LNCaP clone FGC (cell line): ENCODE measurements around the gene NPFFR1.

ENCODE experiments used
- DNase-seq: peaks from one replicate; pipeline ENCODE4 v3.0.0-alpha.2; 2011; ENCODE audit warnings: low read depth
- H3K4me3 ChIP-seq: 2 replicates; pipeline ENCODE4 v1.5.1; 2011; ENCODE audit warnings: mild to moderate bottlenecking, low read depth, low read length, control low read depth
- CTCF ChIP-seq: IDR thresholded peaks from 2 replicates; pipeline ENCODE4 v1.5.1; 2012; ENCODE audit warnings: mild to moderate bottlenecking; ENCODE audit not compliant: control insufficient read depth, insufficient read depth; ENCODE audit errors: extremely low read depth

NPFFR1 gene

DNA sequence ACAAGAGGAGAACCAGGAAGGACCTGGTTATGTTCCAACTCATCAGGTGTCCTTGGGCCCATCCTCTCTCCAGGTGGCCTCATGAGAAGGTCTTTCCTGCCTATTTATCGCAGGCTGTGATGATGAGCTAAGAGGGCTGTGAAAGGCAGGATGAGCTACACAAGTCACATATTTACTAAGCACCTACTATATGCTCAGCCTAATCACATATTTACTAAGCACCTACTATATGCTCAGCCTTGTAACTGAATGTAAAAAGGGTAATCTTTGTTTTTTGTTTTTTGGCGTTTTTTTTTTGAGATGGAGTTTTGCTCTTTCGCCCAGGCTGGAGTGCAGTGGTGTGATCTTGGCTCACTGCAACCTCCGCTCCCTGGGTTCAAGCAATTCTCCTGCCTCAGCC is 44.2 kb upstream of the NPFFR1 start:
- DNase-seq: no peak
- no peak for TF ChIP-seq CTCF
- H3K4me3 ChIP-seq: no peak overlapping the region

- no peak overlapping the region for H3K4me3 ChIP-seq
- no peak for TF ChIP-seq CTCF
- no peak for DNase-seq
Measured at GRCh38 chr10:70324951-70325781, 41.4 kb upstream of the NPFFR1 start.

- no peak for DNase-seq
- H3K4me3 ChIP-seq: no peak overlapping the region
- TF ChIP-seq CTCF: no peak
Measured at GRCh38 chr10:70324339-70324861, 40.6 kb upstream of the NPFFR1 start.

DNA sequence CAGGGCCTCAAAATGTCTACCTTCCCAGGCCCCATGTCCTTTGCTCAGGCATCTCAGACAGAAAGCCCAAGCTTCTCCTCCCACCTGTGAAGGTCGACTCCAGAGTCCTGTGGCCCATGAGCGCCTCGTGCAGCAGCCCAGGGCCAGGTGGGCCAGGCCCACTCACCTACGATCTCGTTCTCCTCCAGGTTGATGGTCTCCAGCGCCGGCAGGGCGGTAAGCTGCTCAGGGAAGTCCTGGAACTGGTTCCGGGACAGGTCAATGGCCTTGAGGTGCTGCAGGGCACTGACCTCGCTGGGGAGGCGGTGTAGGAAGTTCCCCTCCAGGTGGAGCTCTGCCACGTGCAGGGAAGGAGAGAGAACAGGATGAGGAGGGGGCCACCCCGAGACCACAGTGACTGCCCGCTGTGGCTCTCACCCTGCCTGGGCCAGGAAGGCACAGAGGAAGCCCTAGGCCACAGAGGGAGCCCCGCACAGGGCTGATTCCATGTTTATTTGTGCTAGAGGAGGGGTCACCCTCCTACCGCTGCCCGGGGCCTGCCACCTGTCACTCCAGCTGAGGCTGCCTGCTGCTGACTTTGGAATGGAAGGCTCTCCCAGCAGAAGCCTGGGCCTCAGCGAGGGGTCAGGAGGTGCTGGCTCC is 40.0 kb upstream of the NPFFR1 start:
- H3K4me3 ChIP-seq: no peak overlapping the region
- DNase-seq: no peak
- TF ChIP-seq CTCF: 0 out of 2 replicates have a peak, but pooled peaks have one; percentile 1

DNA sequence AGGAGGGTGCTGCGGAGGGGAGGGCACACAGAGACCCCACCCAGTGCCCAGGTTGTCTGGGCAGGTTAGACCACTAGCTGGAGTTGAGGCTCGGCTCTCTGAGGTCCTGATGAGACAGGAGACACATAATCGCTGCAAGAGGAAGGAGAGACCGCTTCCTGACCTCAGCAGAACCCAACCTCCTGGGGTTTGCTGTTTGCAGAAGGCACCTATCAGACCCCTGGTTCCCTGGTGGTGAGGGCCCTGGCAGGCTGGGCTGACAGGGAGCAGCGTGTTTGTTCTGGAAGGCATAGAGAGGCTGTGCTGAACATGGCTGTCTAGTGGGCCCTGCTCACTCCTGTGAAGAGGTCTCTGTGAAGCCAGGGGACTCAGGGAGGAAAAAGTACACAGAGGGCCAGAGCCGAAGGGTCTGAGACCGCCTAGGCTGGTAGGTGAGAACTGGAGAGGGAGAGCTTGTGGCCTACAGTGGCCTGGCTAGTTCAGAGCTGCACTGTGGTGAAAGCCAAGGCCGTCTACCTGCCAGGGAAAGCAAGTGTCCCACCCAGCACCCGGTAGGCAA is 39.4 kb upstream of the NPFFR1 start:
- DNase-seq: no peak
- TF ChIP-seq CTCF: no peak
- no peak overlapping the region for H3K4me3 ChIP-seq

DNA sequence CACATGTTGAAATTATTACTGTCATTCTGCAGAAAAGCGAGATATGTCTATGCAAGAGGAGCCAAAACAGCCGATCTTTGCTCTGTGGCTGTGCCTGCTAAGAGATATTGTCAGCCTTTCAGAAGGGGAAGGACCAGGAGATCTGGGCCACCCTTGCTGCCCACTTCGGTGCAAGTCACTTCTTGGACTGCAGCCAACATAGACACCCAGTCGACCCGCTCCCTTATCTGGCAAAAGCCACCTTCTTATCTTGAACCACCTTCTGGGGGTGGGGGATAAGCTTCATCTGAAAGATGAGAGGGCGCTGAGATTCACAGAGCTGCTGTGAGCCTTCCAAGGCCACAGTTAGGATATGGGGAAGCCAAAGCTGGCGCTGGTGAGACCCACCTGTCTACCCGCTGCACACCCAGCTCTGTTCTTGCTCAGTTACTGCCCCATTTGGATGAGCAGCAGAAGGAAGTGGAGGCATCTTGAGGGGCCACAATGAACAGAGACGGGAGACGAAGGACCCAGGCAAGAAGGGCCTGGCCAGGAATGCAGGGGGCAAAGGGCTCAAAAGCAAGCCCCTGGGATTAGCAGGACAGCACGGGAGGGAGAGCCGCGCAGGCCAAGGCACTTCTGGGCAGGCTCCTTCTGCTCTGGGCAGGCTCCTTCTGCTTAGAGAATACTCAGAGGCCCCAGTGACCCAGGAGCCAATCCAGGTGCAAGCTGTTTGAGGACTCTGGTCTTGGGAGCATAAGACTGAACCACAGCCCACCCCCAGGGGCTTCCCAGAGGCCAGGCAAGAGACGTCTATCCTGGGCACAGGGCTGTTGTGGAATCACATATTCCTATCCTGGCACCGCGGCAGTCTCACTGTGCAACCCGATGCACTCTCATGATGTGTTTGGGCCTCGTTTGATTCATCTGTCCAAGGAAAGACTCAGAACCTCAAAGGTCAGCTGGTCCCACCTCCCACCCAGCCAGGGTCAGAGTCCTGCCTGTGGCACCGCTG is 38.4 kb upstream of the NPFFR1 start:
- TF ChIP-seq CTCF: no peak
- H3K4me3 ChIP-seq: no peak overlapping the region
- no peak for DNase-seq
